HG03439 (cell line): ENCODE measurements around the gene IQCB1.
"Not testable (repeated sequence)": the region's sequence is repeated elsewhere in the genome, so short reads cannot be mapped to it uniquely, and the experiment has no call there.

Experiments used
- ATAC-seq: cut with Tn5 transposase; IDR thresholded peaks from one replicate; pipeline ENCODE4 v1.9.1; 2021; ENCODE audit warnings: mild to moderate bottlenecking, moderate library complexity; ENCODE audit not compliant: unreplicated experiment

IQCB1 gene

GRCh38 chr3:121748680-121749275, 86.1 kb downstream of the IQCB1 start:
- no peak for ATAC-seq

GRCh38 chr3:121747976-121748375, 86.9 kb downstream of the IQCB1 start:
- ATAC-seq: no peak

GRCh38 chr3:121743106-121743505, 91.8 kb downstream of the IQCB1 start:
- not testable (repeated sequence) for ATAC-seq

GRCh38 chr3:121740896-121741295, 94.0 kb downstream of the IQCB1 start:
- no peak for ATAC-seq

GRCh38 chr3:121739902-121740301, 95.0 kb downstream of the IQCB1 start:
- no peak for ATAC-seq

- no peak for ATAC-seq
Measured at GRCh38 chr3:121737644-121738043, 97.2 kb downstream of the IQCB1 start.

GRCh38 chr3:121736112-121736511, 98.7 kb downstream of the IQCB1 start:
- no peak for ATAC-seq

GRCh38 chr3:121735047-121735696, 99.7 kb downstream of the IQCB1 start:
- peak; percentile 90 for ATAC-seq

GRCh38 chr3:121730940-121731687, 103.7 kb downstream of the IQCB1 start:
- ATAC-seq: no peak

GRCh38 chr3:121724130-121724529, 110.7 kb downstream of the IQCB1 start:
- ATAC-seq: no peak

- ATAC-seq: no peak
Measured at GRCh38 chr3:121723485-121723884, 111.4 kb downstream of the IQCB1 start.

GRCh38 chr3:121722411-121722810, 112.4 kb downstream of the IQCB1 start:
- no peak for ATAC-seq

- no peak for ATAC-seq
Measured at GRCh38 chr3:121720163-121720562, 114.7 kb downstream of the IQCB1 start.
